Thyroid gland (tissue), 4 donors: ENCODE data around the gene DSG4.

ENCODE experiments used
- POLR2A ChIP-seq, 2 donors: fragments of 450-650 bp; IDR thresholded peaks; one replicate each; pipeline ENCODE4 v1.6.1; 2017; ENCODE audit warnings: antibody characterized with exemption in 2 of 2, mild to moderate bottlenecking in 2 of 2, moderate library complexity in 1 of 2
- TF ChIP-seq, protein P1 (sequence below), 6 experiments: fragments of 200-600 bp in 3 of 6; fragments of 450-650 bp in 3 of 6; sonication (generic) in 3 of 6; IDR thresholded peaks; one replicate each; pipeline ENCODE4 v1.5.1; 2016 to 2019; ENCODE audit warnings: antibody characterized with exemption in 6 of 6, mild to moderate bottlenecking in 2 of 6, inconsistent platforms in 1 of 6, moderate library complexity in 1 of 6

GRCh38 chr18:31413137-31413536 lies 36.6 kb downstream of the DSG4 start:
- TF ChIP-seq POLR2A (IDR thresholded peaks at IDR 0.05): no peak
- TF ChIP-seq, protein P1, sequence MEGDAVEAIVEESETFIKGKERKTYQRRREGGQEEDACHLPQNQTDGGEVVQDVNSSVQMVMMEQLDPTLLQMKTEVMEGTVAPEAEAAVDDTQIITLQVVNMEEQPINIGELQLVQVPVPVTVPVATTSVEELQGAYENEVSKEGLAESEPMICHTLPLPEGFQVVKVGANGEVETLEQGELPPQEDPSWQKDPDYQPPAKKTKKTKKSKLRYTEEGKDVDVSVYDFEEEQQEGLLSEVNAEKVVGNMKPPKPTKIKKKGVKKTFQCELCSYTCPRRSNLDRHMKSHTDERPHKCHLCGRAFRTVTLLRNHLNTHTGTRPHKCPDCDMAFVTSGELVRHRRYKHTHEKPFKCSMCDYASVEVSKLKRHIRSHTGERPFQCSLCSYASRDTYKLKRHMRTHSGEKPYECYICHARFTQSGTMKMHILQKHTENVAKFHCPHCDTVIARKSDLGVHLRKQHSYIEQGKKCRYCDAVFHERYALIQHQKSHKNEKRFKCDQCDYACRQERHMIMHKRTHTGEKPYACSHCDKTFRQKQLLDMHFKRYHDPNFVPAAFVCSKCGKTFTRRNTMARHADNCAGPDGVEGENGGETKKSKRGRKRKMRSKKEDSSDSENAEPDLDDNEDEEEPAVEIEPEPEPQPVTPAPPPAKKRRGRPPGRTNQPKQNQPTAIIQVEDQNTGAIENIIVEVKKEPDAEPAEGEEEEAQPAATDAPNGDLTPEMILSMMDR (IDR thresholded peaks at IDR 0.05): no peak
